Stomach (tissue), 9 donors: ENCODE results near the gene HK1. TPM values are rescaled to one million over a fixed set of nuclear protein-coding genes. Genes with fewer than 3 reads are reported as not detected.
A peak's percentile ranks its signal among the peaks of the same experiment; 100 is the strongest.

ENCODE experiments used
- DNase-seq, 2 donors: peaks; one replicate each; pipeline versions ENCODE4 v3.0.0 to v3.0.0-alpha.2; 2013 to 2019
- H3K27ac ChIP-seq, 5 donors: fragments of 200-600 bp in 4 of 5; sonication (generic) in 4 of 5; one replicate each; pipeline ENCODE4 v1.5.1; 2013 to 2019; ENCODE audit warnings: mild to moderate bottlenecking in 1 of 5, moderate library complexity in 1 of 5
- H3K27me3 ChIP-seq, 3 donors: fragments of 200-600 bp; sonication (generic); one replicate each; pipeline ENCODE4 v1.5.1; 2017 to 2019; ENCODE audit warnings: mixed run types in 1 of 3
- H3K36me3 ChIP-seq, 4 donors: fragments of 200-600 bp; sonication (generic); 1 replicate in 3 of 4; 2 replicates in 1 of 4; pipeline ENCODE4 v1.5.1; 2016 to 2019
- H3K4me1 ChIP-seq, 4 donors: fragments of 200-600 bp; sonication (generic); one replicate each; pipeline ENCODE4 v1.5.1; 2016 to 2019
- H3K4me3 ChIP-seq, 4 donors: fragments of 200-600 bp; sonication (generic) in 3 of 4; one replicate each; pipeline ENCODE4 v1.5.1; 2016 to 2019; ENCODE audit warnings: mild to moderate bottlenecking in 1 of 4
- H3K9me3 ChIP-seq, 4 donors: fragments of 200-600 bp; sonication (generic); one replicate each; pipeline ENCODE4 v1.5.1; 2016 to 2019
- EP300 ChIP-seq: sonication (generic); formaldehyde crosslinking; IDR thresholded peaks from one replicate; pipeline ENCODE4 v1.6.1; 2017; ENCODE audit warnings: antibody characterized with exemption
- POLR2A ChIP-seq, 4 donors: fragments of 450-650 bp; IDR thresholded peaks; one replicate each; pipeline ENCODE4 v1.6.1; 2016; ENCODE audit warnings: antibody characterized with exemption in 4 of 4, control low read depth in 2 of 4, mild to moderate bottlenecking in 1 of 4, moderate library complexity in 1 of 4
- POLR2AphosphoS5 ChIP-seq, 3 donors: sonication (generic); formaldehyde crosslinking; IDR thresholded peaks; one replicate each; pipeline ENCODE4 v1.6.1; 2016; ENCODE audit warnings: antibody characterized with exemption in 3 of 3
- WGBS, 5 donors: extraction: QIAGEN DNeasy Blood & Tissue Kit in 3 of 5; methylation state at CpG; one replicate each; pipeline versions ENCODE4 v1.1.5 to v1.1.7; 2013 to 2018; 5-methylcytosine and 5-hydroxymethylcytosine counted together
- intact Hi-C: fragments of 100-400 bp; cut with DNase I; formaldehyde crosslinking; loops from one replicate; pipeline ENCODE4 v1.15.1; 2023; ENCODE audit warnings: low total_unique reads
- polyA plus RNA-seq, 3 donors: library from polyadenylated mRNA; stranded (reverse); fragments of 200-250 nt; gene quantifications; one replicate each; pipeline ENCODE4 v1.2.3, GENCODE V29; 2013
- total RNA-seq, 5 donors: library from RNA; depleted of rRNA; stranded (reverse); fragments of >200 nt; gene quantifications; one replicate each; pipeline versions ENCODE4 v1.1.0 to v1.2.3, GENCODE V29; 2014 to 2016
- TF ChIP-seq, protein P1 (sequence below), 7 experiments: fragments of 450-650 bp in 4 of 7; fragments of 200-600 bp in 3 of 7; sonication (generic) in 3 of 7; IDR thresholded peaks; one replicate each; pipeline ENCODE4 v1.5.1; 2016 to 2019; ENCODE audit warnings: antibody characterized with exemption in 7 of 7, control low read depth in 2 of 7, mild to moderate bottlenecking in 1 of 7
- donor health status: healthy with polysubstance abuse.
- donor health status: Bipolar disorder and iron deficiency.
- donor health status: healthy.

HK1 gene
- total and polyA plus RNA-seq, 8 donors, result 32.7 to 60.9 (median 50.8) TPM

GRCh38 chr10:69387500-69387899 lies 109.2 kb downstream of the HK1 start:
- intact Hi-C loops, result loop anchor here (10.0 kb wide), 1 partner anchor 63 kb away; no protein-coding TSS in a partner anchor
- H3K9me3 ChIP-seq, result no peaks in the 10 kb centered on the region
- peaks cover 68 to 100% (median 98%) of the 10 kb centered on the region in 4 donors for H3K36me3 ChIP-seq
- no peak for TF ChIP-seq POLR2AphosphoS5 (IDR thresholded peaks at IDR 0.05)
- TF ChIP-seq, protein P1, sequence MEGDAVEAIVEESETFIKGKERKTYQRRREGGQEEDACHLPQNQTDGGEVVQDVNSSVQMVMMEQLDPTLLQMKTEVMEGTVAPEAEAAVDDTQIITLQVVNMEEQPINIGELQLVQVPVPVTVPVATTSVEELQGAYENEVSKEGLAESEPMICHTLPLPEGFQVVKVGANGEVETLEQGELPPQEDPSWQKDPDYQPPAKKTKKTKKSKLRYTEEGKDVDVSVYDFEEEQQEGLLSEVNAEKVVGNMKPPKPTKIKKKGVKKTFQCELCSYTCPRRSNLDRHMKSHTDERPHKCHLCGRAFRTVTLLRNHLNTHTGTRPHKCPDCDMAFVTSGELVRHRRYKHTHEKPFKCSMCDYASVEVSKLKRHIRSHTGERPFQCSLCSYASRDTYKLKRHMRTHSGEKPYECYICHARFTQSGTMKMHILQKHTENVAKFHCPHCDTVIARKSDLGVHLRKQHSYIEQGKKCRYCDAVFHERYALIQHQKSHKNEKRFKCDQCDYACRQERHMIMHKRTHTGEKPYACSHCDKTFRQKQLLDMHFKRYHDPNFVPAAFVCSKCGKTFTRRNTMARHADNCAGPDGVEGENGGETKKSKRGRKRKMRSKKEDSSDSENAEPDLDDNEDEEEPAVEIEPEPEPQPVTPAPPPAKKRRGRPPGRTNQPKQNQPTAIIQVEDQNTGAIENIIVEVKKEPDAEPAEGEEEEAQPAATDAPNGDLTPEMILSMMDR (IDR thresholded peaks at IDR 0.05), result no peak
- TF ChIP-seq POLR2A (IDR thresholded peaks at IDR 0.05), result no peak
- no peak for TF ChIP-seq EP300
- H3K4me1 ChIP-seq, result peaks cover 6 to 45% (median 25%) of the 10 kb centered on the region in 4 donors
- 79 to 96% (median 93%) methylated on average over 3 of the region's 3 CpGs for WGBS, 5 donors
- no peak for DNase-seq
- H3K4me3 ChIP-seq, result no peak overlapping the region
- H3K27ac ChIP-seq, result no peak overlapping the region
- H3K27me3 ChIP-seq, result no peaks in the 10 kb centered on the region

- DNase-seq, result no peak
- TF ChIP-seq, protein P1 (IDR thresholded peaks at IDR 0.05), result no peak
- TF ChIP-seq POLR2AphosphoS5 (IDR thresholded peaks at IDR 0.05) (no peak), EP300 (no peak), POLR2A (IDR thresholded peaks at IDR 0.05) (no peak)
- Histone ChIP-seq H3K9me3 (no peaks in the 10 kb centered on the region), H3K4me3 (no peak overlapping the region), H3K27me3 (no peaks in the 10 kb centered on the region), H3K27ac (no peak overlapping the region), H3K36me3 (peaks cover 62 to 100% (median 97%) of the 10 kb centered on the region in 4 donors), H3K4me1 (peaks cover 9 to 43% (median 23%) of the 10 kb centered on the region in 4 donors)
- WGBS, 5 donors, result 97 to 100% (median 97%) methylated on average over 2 of the region's 2 CpGs
- intact Hi-C loops, result loop anchor here (10.0 kb wide), 1 partner anchor 64 kb away; no protein-coding TSS in a partner anchor
Measured at GRCh38 chr10:69388488-69388887, 110.2 kb downstream of the HK1 start.

DNA sequence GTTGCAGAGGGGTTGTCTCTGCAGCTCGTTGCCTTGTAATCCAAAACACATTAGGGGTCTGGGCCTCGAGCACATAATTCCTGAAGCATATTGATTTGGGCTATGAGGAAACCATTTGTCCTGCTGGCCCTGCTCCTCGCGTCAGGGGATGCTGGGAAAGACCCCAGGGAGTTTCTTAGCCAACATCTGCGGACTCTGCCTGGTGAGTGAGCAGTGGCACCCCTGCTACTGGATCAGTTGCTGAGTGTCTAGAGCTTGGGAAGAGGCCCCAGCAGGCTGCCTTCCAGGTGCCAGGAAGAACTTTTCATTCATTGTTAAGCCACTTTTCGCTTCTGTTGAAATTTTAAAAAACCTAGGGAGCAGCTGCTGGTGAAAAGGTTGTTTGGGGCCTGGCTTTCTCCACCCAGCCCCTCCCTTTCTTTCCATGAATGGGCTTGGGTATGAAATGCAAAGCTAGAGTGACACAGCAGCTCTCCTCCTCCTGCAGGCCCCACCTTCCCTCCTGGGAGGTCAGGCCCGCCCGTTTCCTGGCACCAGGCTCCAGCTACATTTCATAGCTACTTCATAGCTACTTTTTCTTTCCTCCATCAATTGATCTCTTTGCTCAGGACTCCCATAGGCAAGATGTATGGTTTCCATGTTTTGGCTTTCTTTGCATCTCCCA lies 111.7 kb downstream of the HK1 start:
- intact Hi-C loops, result loop anchor here (5.0 to 10.0 kb wide), 2 partner anchors 65 to 153 kb away; no protein-coding TSS in a partner anchor
- TF ChIP-seq, protein P1 (IDR thresholded peaks at IDR 0.05), result no peak
- TF ChIP-seq POLR2AphosphoS5 (IDR thresholded peaks at IDR 0.05), result peak in 1 of 3 donors; percentile 61
- no peak for TF ChIP-seq POLR2A (IDR thresholded peaks at IDR 0.05)
- TF ChIP-seq EP300, result no peak
- H3K27ac ChIP-seq, result peak overlapping the region in 3 of 5 donors; percentile 27 to 62 (median 39)
- peaks cover 61 to 100% (median 97%) of the 10 kb centered on the region in 4 donors for H3K36me3 ChIP-seq
- DNase-seq, result peak; percentile 56 to 73
- 61 to 71% (median 68%) methylated on average over 8 of the region's 8 CpGs for WGBS, 5 donors
- no peaks in the 10 kb centered on the region for H3K9me3 ChIP-seq
- peaks cover 9 to 38% (median 20%) of the 10 kb centered on the region in 4 donors for H3K4me1 ChIP-seq
- no peaks in the 10 kb centered on the region for H3K27me3 ChIP-seq
- H3K4me3 ChIP-seq, result no peak overlapping the region

DNA sequence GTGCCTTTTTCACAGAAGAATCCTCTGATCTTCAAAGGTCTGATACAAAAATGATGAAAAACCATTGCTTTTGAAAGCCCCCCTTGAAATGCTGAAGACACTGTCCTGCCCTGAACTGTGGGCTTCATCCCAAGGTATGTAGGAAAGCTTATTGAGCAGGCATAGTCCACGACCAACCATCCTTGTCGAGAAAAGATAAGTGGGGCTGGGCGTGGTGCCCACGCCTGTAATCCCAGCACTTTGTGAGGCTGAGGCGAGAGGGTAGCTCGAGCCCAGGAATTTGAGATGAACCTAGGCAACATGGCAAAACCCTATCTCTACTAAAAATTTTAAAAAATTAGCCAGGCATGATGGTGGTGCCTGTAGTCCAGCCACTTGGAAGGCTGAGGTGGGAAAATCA lies 112.9 kb downstream of the HK1 start:
- H3K4me1 ChIP-seq, result peaks cover 5 to 33% (median 17%) of the 10 kb centered on the region in 4 donors
- DNase-seq, result no peak
- peaks cover 64 to 100% (median 97%) of the 10 kb centered on the region in 4 donors for H3K36me3 ChIP-seq
- intact Hi-C loops, result loop anchor here (5.0 kb wide), 1 partner anchor 154 kb away; no protein-coding TSS in a partner anchor
- H3K27ac ChIP-seq, result peak overlapping the region in 2 of 5 donors; percentile 1 to 39
- no peaks in the 10 kb centered on the region for H3K27me3 ChIP-seq
- H3K4me3 ChIP-seq, result no peak overlapping the region
- TF ChIP-seq POLR2AphosphoS5 (IDR thresholded peaks at IDR 0.05) (no peak), EP300 (no peak), POLR2A (IDR thresholded peaks at IDR 0.05) (no peak)
- TF ChIP-seq, protein P1 (IDR thresholded peaks at IDR 0.05), result no peak
- no peaks in the 10 kb centered on the region for H3K9me3 ChIP-seq
- 56 to 76% (median 61%) methylated on average over 6 of the region's 6 CpGs for WGBS, 5 donors
